Activated CD4-positive, alpha-beta T cell treated with anti-CD3 and anti-CD28 coated beads for 1 hour (primary cell): ENCODE results near the gene TMPRSS13.
"Not testable (repeated sequence)": the region's sequence is repeated elsewhere in the genome, so short reads cannot be mapped to it uniquely, and the experiment has no call there.

Experiments
- DNase-seq: peaks from one replicate; pipeline ENCODE4 v3.0.0-alpha.2; 2020

The TMPRSS13 gene

DNA sequence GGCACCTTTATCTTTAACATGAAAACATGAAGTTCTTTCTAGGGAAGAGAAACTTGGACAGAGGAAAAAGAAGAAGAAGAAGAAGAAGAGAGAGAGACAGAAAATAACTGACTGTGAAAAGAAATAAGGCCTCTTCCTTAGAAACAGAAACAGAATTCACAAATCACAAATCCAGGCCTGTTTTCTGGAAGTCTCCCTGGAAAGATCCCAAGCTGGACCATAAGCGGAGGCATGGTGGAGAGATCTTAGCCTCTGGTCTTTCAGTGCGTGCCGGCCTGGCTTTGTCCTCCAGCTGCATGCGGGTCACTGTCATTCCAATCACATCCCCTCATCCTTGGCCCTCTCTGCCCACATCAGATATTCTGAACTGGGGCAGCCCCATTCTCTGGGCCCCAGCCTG is 59.6 kb downstream of the TMPRSS13 start:
- no peak for DNase-seq

DNA sequence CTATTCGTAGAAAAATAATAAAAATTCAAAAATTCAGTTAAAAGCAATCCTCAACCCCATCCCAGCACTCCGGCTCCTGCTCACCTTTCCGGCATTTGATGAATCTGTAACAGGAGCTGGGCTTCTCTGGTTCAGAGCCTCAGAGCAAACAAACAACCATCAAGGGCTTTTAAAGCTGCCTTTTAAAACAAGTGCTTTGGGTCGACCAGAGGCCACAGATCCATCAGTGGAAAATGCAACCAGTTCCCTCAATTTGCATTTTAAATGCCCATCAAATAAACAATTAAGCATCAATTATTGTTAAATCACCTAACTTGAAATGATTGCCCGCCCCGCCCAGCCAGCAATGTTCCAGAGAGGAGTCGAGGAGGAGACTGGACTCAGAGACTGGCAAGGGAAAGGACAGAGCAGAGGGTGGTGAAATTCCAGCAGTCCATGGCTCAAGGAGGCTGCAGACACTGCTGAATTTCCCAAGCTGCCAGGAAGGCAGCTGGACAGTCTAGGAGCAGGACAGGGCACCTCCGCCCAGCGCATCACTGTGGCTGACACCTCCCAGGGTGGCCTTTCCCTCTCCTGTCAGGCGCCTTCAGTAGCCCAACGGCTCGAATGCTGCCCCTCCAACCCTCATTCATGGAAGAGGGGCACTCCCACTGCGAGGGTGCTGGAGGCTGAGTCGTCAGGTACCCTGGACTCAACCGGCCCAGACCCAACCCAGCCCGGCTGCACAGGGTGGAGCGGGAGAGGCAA is 60.2 kb downstream of the TMPRSS13 start:
- DNase-seq, result no peak

DNA sequence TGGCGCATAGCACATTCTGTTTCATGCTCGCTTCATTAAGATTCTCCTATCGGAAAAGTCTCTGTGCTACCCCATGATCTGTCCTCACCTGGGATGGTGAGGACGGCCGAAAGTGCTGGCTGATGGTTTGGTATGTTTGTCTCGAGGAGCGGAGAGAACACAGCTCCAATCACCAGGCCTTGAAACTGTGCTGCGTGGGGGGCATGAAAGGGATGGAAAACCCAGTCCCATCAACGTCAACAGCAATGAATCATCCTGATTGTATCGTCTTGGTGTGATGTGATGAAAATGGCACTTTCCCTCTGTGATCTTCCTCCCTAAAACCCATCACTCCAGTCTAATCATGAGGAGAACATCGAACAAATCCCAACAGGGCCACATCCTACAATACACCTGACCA is 61.1 kb downstream of the TMPRSS13 start:
- DNase-seq, result no peak

DNA sequence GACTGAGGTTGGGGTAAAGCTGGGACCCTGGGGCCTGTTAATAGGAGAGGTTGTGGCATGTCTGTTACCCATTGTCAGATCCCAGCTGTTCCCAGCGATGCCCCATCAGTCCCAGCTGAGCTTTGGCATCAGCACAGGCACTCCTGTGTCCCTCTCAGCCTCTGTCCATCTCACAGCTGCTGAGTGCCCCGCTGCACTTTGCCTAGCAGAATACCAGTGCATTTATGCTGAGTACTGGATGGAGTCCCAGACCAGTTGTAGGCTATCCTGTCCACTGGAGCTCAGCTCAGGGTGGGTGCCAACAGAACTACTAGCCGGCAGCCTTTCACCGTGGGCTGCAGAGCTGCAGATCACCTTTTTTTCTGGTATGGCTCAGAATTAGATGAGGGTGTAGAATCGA is 62.7 kb downstream of the TMPRSS13 start:
- DNase-seq, result no peak

DNA sequence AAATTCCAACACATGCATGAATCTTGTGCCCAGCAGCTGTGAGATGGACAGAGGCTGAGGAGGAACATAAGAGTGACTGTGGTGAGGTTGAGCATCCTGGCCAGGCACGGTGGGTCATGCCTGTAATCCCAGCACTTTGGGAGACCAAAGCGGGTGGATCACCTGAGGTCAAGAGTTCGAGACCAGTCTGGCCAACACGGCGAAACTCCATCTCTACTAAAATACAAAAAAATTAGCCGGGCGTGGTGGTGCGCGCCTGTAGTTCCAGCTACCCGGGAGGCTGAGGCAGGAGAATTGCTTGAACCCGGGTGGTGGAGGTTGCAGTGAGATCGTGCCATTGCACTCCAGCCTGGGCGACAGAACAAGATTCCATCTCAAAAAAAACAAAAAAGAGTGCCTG is 63.7 kb downstream of the TMPRSS13 start:
- DNase-seq, result not testable (repeated sequence)

DNA sequence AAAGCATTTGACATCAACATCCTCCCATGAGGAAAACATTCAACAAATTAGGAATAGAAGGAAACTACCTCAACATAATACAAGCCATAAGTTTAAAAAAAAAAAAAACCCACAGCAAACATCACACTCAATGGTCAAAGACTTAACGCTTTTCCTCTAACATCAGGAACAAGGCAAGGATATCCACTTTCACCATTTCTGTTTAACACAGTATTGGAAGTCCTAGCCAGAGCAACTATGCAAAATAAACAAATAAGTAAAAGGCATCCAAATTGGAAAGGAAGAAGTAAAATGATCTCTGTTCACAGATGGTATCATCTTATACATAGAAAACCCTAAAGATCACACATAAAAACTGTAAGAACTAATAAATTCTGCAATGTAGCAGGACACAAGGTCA is 65.8 kb downstream of the TMPRSS13 start:
- no peak for DNase-seq

DNA sequence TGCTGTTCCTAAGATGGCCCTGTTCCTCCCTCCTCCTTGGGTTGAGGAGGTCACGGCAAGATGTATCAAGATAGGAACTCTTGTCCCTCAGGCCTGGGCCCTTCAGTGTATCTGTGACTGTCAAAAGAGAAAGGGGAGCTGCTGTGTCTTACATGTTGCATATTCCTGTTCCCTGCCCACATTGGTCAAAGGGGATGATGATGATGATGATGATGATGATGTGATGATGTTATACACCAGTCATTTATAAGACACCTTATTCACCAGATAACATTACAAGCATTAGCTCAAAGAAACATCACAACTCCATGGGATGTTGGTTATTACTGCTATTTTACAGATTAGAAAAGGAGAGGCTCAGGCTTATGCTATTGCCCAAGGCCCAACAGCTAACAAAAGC is 66.4 kb downstream of the TMPRSS13 start:
- no peak for DNase-seq

DNA sequence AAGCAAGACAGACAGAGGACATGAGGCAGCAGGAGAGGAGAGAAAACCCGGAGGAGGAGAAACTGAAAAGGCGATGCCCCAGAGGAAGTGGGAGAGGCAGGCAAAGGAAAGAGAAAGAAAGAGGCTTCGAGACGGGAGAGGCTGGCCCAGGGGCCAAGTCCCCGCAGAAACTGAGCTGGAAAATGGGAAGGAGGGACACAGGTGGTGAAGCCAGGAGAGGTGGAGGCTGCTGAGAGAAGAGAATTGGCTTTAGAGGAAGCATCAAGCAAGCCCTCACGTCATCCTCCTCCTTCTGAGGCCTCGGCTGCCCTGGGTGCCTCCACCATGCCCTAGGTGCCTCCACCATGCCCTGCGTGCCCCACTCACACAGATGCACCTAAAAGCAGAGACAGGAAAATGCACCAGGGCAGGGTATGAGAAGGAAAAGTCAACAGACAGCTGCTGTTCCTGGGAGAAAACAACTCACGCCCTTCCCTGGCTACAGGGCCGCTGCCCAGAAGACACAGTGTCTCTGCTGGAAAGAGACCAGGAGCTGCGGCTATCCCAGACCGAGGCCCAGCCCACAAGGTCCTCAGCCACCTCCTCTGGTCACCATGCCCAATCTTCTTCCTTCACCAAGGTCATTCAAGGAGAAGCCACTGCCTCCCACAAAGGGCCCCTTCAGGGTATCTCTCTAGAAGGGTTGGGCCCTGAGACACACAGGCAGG is 67.0 kb downstream of the TMPRSS13 start:
- no peak for DNase-seq

DNA sequence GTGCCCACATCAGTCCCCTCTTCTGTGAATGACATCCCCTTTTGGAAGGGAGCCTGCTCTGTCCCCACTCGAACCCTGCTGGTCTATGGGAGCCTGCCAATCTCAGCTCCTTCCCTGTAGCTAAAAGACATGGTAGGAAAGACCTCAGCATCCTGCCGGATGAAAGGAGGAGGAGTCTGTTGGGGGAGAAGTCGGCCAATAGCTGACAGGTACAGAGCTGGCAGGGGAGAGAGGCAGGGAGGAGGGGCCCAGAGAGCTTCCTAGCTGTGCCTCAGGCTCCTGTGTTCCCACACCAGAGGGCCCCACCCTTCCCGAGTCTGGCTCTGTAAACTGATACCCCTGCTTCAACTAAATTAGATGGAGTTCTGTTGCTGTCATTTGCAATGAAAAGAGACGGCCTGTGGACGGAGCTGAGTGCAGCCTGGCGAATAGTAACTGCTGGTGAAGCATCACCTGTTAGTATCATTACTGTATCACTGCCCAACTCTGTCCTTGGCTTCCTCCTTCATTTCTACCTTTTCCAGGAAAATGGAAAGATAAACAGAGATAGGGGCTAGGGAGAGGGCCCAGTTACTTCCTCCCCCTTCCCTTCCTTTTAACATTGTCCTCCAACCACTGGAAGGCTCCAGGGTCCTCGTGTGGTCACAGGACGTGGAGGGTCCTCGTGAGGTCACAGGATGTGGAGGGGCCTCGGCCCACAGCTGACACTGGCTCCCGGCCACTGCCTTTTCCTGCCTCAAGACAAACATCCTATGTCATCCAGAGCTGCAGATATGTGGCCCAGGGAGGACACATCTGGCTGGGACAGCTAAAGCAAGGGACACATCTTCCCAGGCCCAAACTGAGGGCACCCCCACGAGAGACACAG is 67.8 kb downstream of the TMPRSS13 start:
- DNase-seq, result no peak

DNA sequence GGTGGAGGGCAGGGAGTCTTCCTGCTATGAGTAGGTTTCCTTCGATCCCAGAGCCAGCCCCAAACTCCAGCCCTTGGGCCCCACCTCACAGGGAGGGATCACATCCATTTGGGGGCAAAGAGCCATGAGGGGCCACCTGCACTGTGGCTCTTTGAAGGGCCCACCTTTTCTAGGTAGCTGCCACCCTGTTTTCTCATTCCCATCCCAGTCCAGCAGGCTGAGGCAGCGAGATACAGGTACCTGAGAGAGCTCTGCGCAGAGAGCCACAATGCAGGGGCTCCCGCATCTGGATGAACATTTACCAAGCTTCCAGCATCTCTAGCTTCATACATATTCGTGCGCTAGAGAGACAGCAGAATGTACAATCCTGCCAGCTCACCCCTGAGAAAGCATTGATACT is 69.1 kb downstream of the TMPRSS13 start:
- no peak for DNase-seq

DNA sequence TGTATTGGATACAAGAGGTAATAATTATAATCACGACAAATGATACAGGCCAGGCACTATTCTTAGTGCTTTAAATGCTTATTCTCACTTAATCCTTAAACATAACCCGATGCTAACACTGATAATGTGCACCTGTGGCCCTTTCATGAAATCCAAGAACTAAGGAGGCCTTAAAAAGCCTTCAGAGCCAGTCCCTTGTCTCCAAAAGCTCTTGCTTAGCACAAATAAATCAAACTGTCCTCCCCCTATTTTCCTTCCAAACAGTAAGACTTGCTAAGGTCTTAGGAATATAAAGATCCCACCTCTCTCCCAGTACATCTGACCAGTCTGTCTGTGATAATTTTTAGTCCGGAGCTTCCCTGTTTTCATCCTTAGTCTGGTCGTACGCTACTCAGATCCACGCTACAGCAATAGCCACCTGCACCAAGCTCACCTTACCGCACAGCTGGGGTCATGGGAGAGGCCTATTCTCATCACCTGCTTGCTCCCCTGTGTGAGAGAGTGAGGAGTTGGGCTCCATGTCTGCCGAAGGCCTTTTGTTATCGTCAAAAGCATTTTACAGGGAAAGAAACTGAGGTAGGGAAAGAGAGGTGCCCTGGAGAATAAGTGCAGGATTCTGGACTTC is 69.6 kb downstream of the TMPRSS13 start:
- no peak for DNase-seq

DNA sequence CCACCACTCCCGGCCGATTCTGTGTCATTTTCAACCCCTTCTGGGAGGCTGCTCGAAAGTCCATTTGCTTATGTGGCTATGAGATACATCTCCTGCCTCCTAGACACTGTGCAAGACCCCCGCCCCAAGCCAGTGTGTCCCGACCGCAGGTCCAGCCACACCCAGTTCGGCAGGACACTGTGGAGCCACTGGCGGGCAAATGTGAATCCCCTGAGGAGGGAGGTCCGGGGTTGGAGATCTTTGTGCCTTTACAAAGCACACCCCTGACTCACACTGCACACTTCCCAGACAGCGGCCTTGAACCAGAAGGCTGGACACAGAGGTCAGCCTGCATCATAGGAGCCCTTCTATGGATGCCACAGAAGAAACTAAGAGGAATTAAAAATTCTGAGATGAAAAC is 70.1 kb downstream of the TMPRSS13 start:
- DNase-seq, result no peak

DNA sequence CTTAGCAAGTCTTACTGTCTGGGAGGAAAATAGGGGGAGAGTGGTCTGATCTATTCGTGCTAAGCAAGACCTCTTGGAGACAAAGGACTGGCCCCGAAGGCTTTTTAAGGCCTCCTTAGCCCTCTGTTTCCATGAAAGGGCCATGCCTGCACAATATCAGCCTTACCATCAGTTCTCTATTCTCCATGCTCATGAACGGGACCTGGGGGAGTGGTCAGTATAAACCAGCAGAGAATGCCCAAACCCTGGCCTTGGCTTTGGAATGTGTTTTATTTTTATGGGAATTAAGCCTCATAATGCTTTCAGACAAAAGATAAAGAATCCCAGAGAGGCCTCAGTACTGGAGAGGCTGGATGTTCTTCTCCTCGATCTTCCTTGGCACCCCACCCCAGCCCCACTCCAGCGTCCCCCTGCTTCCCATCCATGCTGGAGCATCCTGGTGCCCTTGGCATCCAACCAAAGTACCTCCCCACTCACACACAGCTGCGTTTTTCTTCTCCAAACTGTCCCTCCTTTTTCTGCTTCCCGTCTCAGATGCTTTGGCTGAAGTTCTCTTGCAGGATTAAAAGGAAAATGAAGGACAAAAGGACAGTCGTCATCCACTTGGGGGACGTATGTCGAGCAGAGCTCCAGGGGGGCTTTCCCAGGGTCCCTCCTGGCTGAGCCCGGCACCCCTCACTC is 71.3 kb downstream of the TMPRSS13 start:
- DNase-seq, result no peak

DNA sequence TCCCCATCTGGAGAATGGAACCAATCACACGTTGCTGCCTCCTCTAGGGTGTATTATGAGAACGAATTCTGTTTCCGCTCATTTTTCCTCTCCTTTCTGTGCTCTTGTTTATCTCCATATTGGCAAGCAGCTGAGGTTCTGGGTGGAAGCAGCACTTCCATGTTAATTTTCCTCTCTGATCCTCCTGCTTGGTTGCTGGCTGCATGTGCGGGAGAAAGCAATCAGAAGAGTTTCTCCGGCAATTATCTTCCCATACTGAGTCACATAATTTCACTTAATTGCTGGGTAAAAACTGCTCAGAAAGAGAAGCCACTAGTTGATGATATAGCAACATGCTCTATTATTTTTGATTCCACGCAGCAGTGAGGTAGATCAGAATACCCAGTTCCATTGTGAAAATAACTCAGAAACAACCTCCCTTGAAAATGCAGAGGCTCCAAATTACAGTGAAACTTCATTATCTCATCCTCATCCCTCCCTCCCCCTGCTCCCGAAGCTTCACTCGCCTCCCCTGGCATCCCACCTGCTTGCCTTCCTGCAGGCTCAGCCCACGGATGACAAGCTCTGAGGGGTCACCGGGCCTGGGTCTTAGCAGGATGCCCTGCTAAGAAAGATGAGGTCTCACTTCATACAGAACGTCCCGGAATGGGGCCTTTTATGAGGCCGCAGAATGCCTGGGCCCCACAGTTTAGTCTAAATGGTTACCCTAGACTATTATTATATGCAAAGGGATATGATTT is 73.1 kb downstream of the TMPRSS13 start:
- DNase-seq, result no peak

DNA sequence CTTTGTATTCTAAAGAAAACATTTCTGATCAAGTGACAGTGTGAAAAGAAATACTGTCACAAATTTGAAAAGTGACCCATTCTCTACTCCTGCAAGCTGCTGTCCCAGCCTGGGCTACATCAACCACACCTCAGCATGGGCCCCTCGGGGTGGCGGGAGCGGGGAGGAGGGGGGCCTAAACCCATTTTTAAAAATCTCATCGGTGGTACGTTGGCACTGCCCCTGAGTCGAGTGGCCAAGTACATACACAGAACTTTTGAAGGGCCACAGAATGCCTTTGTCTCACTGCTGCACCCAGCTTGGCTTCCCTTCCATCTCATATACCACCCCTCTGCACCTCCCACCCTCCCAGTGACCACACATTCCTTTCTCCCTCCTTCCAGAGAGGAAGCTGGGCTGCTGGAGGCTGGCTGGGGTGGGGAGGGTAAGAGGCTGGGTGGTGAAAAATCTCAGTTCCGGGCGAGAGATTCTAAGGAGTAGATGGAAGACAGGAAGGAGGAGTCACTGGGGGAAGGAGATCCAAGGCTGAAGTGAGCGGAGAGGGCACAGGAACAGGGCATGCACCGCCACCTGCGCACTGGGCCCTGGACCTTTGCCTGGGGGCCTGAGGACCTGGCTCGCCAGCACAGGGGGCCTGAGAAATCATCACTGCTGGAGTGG is 73.9 kb downstream of the TMPRSS13 start:
- DNase-seq, result peak; percentile 2

DNA sequence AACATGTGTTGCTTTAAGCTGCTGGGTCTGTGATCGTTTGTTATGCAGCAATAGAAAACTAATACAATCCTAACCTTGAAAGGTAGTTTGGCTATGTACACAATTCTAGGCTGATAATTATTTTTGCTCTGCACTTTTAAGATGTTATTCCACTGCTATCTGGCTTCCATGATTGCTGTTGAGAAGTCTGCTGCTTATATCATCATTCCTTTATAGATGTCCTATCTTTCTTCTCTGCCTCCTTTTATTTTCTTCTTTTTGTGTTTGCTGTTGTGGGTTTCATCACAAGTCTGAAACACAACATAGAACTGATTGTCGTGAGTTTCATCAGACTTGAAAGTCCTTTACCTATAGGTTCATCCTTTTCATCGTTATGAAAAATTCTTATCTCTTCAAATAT is 76.9 kb downstream of the TMPRSS13 start:
- no peak for DNase-seq

DNA sequence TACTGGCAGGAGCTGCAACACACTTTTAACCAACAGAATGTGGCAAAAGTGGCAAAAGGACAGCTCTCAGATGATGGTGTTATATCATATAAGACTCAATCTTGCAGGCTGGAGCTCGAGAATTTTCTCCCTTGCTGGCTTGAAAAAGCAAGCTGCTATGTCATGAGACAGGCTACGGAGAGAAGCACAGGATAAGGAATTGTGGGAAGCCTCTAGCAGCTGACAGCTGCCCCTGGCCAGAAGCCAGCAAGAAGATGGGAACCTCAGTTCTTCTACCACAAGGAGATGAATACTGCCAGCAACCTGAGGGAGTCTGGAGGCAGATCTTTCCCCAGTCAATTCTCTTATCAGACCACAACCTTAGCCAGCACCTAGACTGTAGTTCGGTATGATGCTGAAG is 77.3 kb downstream of the TMPRSS13 start:
- no peak for DNase-seq

DNA sequence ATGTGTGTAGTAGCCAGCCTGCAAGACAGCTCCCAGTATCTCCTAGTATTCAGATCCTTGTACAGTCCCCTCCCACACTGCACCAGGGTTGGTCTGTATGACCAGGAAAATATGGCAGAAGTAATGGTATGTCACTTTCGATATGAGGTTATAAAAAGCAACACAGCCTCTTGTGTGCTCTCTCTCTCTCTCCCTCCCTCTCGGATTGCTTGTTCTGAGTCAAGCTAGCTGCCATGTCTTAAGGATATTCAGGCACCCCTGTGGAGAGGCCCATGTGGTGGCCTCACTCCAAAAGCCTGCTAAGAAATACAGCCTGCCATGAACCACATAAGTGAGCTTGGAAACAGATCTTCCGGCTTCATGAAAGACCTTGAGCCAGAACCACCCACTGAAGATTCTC is 78.1 kb downstream of the TMPRSS13 start:
- DNase-seq, result no peak
